NCI-H82 (cell line): Measurements from ENCODE around the gene FANCC.

Experiments used
- DNase-seq: peaks from one replicate; lab custom pipeline; 2025; lab: John Stamatoyannopoulos, UW

FANCC gene

DNA sequence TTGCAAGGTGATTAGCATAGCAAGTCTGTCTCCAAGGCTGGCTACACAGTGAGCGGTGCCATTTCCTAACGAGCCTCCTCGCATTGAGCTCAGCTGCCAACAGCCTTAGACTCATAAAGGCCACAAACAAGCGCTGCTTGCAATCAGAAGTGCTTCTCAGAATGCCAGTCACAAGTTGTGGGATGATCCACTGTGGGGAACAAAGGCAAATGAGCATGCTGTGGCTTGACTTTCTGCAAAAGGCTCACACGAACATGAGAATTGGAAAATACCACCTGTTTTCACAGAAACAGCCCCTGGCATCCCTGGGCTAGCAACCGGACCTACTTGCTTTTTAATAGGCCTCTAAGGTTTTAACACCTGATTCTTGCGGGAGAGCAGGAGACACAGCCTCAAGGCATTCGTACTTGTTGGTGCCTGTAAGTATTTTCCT lies 215.5 kb downstream of the FANCC start:
- DNase-seq: no peak

DNA sequence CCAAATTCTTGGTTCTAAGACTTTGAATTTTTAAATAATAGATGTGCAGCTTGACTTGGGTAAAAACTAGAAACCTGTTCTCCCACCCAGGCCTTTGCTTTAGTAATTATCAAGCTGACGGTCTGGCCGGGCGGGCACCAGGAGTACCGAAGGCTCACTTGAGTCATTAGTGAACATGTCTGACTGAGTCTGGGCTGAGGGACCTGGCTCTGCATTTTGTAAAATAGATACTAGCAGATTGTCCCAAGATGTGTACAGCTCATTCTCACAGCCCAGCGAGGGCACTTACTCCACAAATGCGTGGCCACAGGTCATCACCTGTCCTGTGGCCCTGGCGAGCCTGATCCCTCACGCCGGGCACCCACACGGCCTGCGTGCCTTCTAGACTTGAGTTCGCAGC lies 216.2 kb downstream of the FANCC start:
- DNase-seq: no peak

DNA sequence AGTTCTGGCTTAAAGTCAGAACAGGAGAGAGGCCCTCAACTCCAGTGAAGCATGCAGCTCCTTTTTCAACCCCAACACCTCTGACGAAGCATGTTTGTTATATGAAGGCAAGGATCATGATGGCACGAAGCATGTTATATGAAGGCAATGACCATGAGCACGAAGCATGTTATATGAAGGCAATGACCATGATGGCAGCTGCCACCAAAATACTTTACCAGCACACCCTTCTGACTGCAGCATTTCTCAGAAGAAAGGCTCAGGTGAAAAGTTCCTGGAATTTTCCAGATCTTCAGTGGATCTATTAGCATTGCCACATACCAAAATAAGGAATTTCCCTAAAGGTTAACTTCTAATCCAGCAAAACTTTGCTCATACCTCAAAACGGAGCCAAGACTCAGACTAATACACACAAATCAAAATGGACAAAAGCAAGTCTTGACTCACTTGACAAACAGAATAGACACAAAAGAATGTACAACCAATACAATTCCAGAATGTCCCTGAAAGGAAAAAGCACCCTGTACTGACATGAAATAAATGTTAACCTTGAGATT lies 217.4 kb downstream of the FANCC start:
- no peak for DNase-seq

DNA sequence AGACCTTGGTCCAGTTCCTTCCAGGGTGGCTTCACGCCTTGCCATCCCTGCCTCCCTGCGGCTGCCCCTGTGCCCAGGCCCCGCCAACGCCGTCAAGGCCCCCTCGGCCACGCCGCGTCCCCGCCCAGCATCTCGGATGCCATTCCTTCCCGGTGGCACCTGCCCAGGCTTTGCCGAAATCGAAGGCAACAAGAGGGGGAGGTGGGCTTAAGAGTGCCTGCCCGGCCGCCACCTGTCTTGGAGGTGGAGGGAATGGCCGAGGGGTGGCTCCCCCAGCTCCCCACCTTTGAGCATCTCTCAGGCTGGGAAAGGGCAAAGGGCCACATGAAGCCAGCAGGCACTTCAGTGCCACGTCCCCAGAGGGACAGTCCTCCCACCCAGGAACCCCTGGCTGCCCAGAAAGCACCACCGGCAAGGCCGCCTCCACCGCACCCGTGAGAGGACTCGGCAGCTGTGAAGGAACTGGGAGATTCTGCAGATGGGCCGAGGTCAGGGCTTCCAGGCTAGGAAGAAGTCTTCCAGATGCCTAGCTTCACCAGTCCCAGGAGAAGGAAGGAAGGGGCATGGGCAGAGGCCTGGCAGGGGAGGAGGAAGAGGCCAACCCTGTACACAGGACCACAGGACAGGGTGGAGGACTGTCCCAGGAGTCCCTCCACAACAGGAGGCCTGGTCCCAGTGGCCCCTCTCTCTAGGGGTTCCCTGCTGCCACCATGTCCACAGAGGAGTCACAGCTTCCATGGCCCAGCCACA lies 218.0 kb downstream of the FANCC start:
- DNase-seq: no peak

DNA sequence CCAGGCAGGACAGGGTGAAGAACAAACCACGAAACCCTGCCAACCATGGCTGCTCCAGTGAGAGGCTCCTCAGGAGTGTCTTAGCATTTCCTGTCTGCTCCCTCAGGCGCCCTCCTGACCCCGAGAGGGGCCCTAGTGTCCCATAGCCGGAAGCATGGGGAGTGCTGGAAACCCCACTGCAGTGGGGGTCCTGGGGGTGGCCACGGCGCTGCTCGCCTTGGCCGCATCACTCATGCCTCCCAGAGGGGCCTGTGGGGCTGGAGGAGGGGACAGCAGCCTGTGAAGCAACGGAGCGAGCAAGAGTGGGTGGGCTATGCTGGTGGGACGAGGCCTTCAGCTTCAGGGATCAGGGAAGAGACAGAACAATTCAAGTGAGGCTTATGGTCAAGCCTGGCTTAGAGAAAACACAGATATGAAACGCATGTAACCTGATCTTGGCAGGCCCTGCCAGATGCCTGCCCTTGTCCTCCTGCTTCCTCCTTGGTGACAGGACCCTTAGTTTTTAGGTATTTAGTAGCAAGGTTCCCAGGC lies 219.1 kb downstream of the FANCC start:
- DNase-seq: no peak

DNA sequence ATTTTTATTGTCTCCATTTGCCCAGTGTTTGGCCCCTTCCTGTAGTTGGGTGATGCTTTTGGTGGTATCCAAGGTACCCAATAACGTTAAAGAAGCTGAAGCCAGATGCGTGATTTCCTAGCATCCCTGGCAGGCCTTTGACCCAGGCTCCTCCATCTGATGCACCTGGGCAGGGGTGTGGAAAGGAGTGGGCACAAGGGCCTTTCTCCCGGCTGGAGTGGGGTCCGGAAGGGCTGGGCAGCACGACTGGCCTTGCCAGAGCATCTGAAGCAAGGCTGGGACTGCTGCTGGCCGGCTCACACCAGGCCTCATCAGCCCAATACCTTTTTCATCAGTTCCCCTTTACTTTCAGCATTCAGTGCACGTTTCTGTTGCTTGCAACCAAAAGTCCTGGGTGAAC lies 220.2 kb downstream of the FANCC start:
- no peak for DNase-seq

DNA sequence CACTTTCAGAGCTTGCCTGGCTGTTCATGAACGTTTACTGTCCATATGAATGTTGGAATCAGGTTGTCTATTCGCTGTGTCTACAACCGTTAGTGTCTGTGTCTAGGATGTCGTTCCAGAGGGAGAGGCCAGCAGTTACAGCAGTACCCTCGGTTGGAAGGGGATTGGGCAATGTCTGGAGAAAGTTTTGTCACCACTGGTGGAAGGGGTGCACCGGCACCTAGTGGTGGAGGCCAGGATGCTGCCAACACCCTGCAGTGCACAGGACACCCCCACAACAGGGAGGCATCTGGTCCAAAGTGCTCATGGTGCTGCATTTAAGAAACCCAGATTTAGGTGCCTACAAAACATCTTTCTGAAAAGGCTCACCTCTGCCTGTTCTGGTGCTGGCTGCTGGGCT lies 220.7 kb downstream of the FANCC start:
- no peak for DNase-seq

DNA sequence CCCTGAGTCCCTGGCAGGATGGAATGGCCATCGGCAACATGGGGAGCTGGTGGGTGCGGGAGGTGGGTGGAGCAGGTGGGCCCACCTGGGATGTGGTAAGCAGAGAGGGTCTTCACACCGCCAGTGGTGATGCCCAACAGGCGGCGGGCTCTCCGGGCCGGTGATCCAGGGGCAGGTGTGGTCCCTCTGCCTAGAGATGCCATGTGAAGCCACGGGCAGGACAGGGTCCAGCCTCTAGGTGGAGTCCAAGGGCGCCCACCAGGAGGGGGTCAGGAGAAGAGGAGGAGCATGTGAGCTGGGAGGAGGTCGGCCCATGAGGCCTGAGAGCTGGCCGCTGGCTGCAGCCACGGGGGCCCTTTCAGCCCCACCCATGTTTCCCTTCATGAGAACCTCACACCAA lies 221.1 kb downstream of the FANCC start:
- no peak for DNase-seq

DNA sequence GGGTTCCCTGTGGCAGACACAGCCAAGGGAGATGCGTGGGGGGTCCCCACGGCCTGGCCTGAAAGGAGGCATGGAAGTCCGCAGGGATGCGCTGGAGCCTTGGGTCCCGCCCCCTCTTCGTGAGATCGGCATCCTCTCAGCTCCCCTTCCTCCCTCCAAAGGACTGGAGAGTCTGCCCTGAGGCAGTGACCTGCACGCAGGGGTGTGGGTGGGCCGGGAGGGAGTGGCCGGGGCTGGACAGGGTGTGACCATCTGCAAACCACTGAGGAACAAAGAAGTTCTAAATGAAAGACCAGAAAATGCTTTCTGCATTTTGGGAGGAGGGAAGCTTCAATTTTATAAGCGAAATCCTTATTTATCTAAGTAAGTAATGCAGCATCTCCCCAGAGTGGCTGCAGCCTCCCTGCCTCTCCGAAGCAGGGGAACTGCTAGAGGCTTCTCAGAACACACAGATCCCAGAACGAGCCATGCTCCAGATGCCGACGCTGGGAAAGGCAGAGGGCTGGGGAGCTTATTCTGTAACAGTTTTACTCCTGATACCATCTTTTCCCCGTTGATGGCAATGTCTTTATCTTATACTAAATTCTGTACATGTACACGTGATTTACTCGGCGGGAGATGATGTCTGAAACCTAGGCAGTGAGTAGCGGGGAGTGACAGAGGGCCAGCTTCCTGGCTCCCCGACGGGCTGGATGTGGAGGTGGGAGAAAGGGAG lies 221.7 kb downstream of the FANCC start:
- DNase-seq: no peak

DNA sequence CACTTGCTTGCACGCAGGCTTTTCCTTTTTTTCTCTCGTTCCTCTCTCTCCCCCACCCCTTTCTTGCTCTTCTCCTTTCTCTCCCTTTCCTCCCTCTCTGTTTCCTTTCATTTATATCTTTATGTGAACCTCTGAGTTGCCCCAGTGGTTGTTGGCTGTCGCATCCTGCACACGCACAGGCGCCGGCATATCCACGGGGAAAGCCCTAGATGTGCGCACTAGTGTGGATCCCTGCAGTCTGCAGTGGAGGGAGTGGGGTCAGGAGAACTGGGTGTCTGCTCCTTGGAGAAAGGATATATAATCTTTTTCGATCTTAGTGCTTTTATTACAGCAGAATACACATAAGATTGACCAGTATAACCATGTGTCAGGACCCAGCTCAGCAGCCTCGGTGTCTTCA lies 223.5 kb downstream of the FANCC start:
- DNase-seq: no peak

DNA sequence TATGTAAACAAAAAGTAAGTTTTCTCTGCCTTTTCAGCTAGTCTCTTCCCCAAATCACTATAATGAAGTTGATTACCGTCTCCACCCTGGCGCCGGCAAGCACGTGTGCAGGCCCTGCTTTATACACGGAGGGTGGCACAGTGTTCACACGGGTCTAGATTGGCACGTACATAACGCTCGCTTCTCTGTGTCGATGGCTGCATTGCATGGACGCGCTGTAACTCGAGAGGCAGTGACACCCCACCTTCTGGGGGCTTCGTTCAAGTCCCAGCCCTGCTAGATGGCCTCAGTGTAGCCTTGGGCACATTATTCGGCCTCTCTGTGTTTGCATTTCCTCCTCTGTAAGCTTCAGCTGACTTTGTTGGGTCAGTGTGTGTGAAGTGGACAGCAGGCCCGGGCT lies 223.9 kb downstream of the FANCC start:
- no peak for DNase-seq

DNA sequence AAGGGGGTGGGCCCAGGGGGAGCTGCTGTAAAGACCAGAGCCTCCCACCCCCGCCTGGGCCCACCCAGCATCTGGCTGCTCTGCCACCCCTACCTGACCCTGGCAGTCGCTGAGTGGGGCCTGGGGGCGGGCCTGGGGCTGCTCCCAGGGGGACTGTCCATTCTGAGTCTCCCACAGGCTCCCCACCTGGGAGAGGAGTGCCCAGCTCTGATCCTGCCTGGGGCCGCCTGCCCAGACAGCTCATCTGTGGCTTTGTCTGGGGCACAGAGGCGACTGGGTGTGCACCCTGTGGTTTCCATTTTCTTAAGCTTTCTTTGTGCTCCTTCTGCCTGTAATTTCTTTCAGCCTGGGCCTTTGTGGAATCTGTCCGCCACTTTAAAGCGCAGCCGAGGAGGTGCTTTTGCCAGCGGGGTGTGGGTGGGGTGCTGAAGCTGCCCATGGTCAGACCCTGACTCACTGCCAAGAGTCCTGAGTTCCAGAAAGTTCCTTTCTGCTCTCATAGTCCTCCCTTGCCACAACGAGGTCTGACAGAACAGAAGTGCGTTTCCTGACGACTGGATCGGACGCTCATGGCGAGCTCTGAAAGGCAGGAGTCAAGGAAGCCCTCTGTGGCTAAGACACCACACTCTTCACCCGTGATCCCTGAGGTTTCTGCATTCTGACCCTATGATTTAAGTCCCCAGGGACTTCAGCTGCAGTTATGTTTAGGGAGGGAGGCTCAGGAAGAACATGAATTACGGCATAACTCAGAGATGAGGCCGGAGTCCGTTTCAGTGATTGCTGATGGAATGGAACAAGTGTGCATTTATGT lies 225.0 kb downstream of the FANCC start:
- peak; percentile 14 for DNase-seq

DNA sequence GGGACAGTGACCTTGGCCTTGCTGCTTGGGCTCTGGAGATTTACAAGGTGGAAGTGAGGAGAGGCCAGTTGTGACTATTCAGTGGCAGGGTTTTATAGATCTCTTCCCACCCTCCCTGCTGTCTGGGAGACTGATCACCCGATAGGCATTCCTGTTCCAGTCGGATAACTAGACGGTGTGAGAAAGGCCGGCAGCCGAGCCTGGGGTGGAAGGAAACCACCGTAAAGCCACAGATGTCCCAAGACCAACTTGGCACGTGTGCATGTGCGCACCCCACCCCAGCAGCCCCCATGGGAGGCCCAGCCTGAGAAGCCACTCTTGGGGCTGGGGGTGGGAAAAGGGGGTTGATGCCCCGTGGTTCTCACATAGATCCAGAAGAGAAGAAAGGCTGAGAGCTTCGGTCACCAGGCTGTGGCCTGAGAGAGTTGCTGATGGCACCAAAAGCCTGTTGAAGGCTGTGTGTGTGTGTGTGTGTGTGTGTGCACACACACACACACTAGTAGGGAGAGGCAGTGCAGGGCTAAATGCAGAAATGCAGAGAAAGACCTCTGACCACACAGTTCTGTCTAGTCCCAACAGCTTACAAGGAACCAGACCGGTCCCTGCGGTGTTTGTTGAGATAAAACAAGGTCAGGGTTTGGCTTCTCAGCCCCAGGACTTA lies 225.8 kb downstream of the FANCC start:
- DNase-seq: no peak

DNA sequence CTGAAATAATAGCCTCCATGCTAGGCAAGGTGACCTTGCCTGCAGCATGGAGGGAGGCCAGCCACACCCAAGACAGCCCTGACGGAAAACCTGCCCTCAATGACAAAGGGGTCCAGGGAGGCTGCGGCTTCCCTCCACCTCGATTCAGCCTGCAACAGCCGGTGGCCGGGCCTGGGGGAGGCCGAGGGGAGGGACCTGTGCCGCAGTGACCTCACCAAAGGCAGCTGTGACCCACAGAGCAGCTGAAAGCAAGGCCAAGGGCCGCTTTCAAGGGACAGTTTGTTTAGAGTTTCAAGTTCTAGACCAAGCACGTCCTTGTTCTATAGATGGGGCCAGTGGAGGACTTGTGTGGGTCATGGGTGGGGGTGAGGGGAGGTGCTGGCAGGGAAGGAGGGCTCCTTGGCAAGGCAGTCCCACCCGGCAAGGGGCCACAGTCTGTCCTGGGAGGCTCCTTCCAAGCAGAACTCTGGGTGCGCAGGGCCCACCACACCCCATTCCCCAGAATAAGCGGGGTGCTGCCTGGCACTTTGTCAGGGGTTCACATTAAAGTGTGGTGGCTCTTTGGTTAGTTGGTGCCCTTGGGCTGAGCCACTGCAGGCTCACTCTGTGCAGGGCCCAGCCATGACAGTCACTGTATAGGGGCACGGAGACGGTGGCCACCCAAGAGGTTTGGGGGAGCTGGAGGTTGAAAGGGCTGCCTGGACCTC lies 226.5 kb downstream of the FANCC start:
- no peak for DNase-seq

DNA sequence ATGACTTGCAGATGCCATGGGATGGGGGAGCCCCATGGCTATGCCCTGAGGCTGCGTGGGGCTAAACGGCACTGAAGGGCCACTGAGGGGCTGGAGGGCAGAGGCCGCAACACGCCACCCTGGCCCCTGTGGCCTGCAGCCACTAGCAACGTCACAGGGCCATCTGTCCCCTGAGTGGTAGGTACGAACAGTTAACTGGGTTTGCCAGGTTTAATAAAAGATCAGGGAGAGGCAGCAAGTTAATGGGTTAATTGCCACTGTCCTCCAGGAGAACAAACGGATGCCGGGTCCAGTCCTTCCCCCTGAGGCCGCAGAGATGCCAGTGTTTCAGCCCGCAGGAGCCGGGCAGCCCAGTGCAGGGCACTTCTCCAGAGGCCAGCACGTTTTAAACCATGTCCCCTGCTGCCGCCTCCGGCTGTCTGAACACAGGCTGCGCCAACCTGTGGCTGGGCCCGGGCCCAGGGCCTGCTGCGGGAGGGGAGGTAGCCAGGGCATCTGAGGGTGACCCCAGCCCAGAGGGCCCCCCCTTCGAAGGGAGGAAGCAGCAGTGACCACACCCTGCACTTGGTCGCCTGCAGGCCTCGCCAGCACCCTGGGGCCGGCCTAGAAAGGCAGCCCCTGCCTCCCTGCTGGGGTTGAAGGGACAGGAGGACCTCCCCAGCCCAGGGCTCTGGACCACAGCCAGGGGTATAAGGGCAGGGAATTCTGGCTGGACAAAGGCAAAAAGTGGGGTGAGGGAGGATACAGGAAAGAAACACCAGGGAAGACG lies 227.3 kb downstream of the FANCC start:
- DNase-seq: no peak

DNA sequence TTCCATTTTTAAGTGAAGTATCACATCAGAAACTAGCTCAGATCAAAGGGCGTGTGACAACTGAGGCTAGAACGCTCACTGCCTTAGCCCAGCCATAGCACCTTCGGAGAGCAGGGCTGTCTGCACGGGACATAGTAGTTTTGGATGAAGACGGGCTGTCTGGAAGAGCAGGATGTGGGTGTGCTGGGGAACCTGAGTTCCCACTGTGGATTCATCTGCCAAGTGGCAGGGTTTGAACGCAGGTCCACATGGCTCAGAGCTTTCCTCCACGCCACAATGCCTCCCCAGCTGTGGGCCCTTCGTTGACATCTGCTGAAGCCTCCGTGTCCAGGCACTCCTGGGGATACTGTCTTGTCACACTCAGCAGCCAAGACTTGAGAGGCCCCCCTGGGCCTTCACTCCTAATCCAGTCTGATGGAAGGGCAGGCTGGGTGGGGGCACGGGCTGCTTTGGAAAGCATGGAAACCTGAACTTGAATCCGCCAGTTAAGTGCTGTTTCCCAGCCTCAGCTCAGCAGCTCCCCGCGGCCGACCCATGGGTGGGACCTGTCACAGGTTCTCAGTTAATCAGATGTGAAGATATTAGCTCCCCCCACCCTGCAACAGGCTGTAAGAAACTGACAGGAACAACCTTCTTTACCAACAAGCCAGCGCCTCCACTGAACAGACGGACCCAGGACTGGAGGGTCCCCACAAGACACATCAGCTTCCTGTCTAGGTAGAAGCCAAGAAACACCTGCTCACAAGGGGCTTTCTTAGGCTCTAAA lies 228.1 kb downstream of the FANCC start:
- DNase-seq: no peak

DNA sequence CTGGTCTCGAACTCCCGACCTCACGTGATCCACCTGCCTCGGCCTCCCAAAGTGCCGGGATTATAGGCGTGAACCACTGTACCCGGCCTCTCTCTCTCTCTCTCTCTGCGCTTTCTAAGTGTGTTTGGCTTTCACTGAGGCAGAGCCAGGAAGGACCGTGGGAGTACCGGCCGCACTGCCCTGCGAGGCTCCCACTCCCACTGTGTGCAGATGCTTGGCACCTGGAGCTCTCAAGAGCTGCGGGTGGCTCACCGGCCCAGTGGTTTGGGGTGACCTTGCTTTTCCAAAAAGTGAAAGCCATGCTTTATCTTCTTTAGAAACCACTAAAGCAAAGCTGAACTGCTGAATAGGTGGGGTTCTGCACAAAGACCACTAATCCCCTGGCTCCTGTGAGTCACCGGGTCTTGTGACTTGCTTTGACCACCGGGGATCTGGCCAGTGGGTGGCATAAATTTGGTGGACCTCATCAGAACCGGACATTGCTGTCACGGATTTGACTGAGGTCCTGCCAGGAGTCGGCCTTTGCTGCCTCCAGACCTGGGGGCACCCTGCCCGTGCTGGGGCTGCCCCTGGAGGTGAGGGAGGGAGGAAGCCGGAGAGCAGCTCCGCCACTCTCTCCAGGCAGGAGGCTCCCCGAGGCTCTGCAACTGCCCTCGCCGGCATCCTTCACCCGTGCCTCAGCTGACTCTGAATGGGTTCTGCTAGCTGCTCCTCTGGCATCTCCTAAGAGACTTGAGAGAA lies 228.9 kb downstream of the FANCC start:
- no peak for DNase-seq

DNA sequence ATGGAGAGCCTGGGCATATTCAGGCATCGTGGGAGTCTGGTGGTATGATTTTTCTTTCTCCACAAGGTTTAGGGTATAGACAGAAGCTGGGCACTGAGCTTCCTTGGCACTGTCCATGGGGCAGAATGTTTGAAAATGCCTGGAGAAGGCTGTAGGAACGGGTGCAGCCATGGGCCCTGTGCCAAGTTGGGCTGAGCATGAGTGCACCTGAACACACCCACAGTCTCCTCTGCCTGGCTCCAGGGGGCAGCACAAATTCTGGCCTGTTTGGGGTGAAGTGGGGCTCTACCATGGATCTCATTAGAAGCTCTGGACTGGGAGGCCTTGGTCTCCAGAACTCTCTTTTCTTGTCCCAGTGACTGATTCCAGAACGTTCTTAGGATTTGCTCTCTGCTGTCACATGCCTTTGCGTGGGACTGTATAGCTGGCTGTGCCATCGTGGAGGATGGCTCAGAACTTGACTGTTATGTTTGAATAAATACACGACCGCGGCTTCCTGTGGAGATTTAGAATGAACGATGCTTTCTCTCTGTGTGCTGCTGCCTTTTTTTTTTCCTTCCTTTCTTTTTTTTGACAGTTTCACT lies 229.8 kb downstream of the FANCC start:
- no peak for DNase-seq

DNA sequence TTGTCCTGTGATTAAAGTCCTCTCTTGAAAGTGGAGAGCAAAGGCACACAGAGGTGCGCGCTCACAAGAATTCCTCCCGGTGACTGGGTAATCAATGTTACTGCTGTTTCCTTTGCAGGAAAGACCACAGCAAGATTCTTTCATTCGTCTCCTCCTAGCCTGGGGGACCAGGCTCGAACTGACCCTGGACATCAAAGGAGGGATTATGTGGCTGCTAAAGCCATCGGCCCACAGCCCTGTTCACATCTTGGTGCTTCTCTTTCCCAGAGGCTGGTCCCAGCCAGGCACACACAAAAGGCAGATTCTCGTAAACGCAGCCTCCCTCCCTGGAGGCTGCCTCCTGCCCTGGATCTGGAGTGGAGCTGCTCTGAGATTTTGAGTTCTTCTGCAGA lies 230.9 kb downstream of the FANCC start:
- DNase-seq: no peak
